Heart left ventricle (tissue), 13 donors: ENCODE measurements around the gene HMG20A.

ENCODE experiments used
- POLR2A ChIP-seq, 2 donors: fragments of 450-650 bp; IDR thresholded peaks; one replicate each; pipeline ENCODE4 v1.6.1; 2017; ENCODE audit warnings: antibody characterized with exemption in 2 of 2, mild to moderate bottlenecking in 2 of 2, moderate library complexity in 2 of 2
- TF ChIP-seq, protein P1 (sequence below), 12 donors: fragments of 200-600 bp; sonication (generic) in 4 of 12; IDR thresholded peaks; one replicate each; pipeline versions ENCODE4 v1.5.0 to v1.8.0; 2018 to 2022; ENCODE audit warnings: antibody characterized with exemption in 12 of 12, mild to moderate bottlenecking in 5 of 12
- donor health status: ischemic (EF 13 %, LVEDD 7.1; RV severe dilation, severe dysfunction).
- donor health status: DM: no; HTN: yes; CAD: no.
- donor health status: DM: no; HTN: no; CAD: no.
- donor health status: ischemic (EF 25% LVEDD 6.9; RV normal size, moderate dysfunction).
- donor health status: ischemic (EF 25% LVEDD 5.7; RV mildly dilated, moderate dysfunction).
- donor health status: ischemic (EF 35%, LVEDD 5.7; RV mildly dilated, moderate dysfunction).
- donor health status: nonischemic (EF 11% LVEDD 7.7; RV severe dilation, severe dysfunction).
- donor health status: DM: yes; HTN: yes; CAD: no.
- donor health status: PGD.
- donor health status: ischemic (EF 29% LVEDD 5.4; RV normal size, mild dysfunction).
- donor health status: nonischemic (EF 23%, LVEDD 6.1; RV moderate dilation, normal function).

GRCh38 chr15:77516076-77516475 is 95.4 kb downstream of the HMG20A start:
- TF ChIP-seq, protein P1, sequence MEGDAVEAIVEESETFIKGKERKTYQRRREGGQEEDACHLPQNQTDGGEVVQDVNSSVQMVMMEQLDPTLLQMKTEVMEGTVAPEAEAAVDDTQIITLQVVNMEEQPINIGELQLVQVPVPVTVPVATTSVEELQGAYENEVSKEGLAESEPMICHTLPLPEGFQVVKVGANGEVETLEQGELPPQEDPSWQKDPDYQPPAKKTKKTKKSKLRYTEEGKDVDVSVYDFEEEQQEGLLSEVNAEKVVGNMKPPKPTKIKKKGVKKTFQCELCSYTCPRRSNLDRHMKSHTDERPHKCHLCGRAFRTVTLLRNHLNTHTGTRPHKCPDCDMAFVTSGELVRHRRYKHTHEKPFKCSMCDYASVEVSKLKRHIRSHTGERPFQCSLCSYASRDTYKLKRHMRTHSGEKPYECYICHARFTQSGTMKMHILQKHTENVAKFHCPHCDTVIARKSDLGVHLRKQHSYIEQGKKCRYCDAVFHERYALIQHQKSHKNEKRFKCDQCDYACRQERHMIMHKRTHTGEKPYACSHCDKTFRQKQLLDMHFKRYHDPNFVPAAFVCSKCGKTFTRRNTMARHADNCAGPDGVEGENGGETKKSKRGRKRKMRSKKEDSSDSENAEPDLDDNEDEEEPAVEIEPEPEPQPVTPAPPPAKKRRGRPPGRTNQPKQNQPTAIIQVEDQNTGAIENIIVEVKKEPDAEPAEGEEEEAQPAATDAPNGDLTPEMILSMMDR (IDR thresholded peaks at IDR 0.05) = no peak
- TF ChIP-seq POLR2A (IDR thresholded peaks at IDR 0.05) = no peak
